HTERT RPE-1 (cell line): ENCODE measurements around the gene RASAL2.

Experiments used
- in situ Hi-C: fragments of 300-500 bp; cut with MboI; formaldehyde crosslinking; loops from 4 replicates; pipeline ENCODE4 v1.14.3; 2020; ENCODE audit warnings: low sequenced_read_pairs

Gene RASAL2

DNA sequence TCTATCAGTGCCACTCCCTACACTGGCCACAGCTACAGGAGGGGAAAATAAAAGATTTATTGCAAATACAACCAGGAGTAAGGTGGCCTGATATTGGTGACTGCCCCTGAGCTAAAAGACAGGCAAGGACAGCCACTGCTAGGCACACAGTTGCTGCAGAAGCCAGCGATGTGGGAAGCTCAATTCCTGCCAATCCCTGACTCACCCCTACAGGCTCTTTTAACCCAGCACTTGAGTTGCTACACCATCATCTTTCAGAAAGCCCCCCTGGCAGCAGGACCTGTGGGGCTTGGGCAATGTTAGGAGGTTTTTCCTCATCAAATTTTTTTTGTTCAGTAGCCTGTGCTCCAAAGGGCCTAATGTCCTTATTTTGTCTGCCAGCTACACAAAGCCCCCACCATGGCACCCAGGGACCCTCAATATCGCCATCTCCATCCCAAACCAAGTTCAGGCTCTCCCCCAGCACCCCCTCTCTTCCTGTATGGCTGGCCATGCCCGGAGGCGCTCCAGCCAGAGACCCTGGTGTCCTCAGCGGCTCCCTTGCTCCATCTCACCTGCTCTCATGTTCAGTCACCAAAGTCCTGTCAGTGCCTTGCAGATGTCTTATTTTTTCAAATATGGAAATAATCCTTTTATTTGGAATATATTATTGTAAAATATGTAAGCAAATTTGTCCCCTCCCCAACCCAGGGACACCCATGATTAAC is 389.5 kb downstream of the RASAL2 start:
- in situ Hi-C loops: no loop called here

DNA sequence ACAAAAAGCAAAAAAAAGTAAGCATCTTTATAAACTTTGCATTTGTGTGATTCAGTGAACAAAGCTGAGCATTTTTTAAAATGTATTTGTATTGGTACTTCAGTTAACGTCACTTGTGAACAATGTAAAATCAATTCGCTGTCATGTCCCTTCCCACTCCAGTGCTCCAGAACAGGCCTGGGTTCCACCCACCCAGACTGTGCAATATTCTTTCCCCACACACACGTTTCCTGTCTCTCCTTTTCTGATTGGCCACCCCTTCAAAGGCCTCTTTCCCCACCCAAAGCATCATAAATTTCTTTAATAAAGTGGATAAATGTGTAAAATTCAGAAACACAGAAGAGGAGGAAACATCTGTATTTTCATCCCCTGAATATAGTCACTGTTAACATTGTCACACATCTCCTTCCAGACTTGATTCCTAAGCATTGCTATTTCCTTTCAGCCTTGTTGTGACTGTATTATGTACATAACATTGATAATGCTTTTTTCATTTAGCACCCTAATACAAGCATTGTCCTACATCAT is 390.9 kb downstream of the RASAL2 start:
- in situ Hi-C loops: no loop called here

DNA sequence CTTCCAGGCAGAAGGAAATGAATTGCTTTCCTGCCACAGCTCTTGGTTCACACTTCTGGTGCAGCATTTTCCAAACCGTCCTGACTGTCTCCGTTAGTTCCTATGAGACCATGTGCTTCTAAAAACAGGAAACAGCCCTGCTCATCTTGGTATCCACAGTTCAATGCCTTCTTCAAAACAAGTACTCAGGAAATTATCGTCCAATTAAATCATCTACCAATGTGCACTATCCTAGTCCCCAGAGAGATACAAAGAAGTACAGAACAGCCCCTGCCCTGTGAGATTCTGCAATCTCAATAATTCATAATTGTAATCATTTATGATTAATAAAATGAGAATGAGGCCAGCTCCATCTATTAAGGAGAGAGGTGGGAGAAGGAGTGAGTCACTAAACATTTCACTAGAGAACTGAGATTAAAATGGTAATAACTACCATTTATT is 391.7 kb downstream of the RASAL2 start:
- in situ Hi-C loops: no loop called here

DNA sequence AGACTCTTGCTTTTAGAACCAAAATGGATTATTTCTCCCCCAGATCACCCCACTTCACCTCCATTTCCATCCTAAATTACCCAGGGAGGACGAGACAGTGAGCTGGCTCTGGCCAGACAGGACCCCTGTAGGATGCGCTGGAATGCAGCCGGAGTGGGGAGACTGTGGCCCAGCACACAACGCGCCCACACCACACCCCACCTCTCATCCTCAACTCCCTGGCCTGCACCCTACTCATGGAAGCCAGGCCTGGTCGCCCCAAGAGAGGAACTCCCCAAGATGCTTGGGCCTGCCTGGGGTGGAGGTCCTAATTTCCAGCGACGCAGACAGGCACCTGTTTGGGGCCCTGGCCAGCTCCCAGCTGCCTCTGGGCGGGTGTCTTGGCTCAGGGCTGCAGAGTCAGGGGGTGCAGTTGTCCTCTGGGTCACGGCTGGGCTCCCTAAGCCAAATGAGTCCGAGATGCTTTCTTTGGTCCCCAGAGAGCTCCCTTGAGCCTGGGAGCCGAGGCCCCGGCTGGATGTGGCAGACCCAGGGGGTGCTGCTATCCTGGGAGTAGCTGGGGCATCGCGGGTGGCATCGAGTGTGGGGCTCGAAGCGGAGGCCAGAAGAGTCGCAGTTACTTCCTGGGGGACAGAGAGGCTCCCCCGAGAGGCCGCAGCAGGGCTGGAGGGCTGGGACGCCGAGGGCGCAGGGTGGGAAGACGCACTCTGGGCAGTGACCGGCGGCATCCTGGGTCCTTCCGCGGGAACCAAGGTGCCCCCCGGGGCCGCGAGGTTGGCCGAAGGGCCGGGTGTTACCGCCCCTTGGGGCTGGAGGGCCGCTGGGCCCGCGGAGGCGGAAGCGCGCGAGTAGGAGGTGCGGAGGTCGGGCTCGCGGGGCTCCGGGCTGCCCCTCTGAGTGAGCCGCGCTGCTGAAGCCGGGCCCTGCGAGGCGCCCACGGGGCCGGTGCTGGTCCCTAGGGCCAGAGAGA is 392.5 kb downstream of the RASAL2 start:
- in situ Hi-C loops: no loop called here

DNA sequence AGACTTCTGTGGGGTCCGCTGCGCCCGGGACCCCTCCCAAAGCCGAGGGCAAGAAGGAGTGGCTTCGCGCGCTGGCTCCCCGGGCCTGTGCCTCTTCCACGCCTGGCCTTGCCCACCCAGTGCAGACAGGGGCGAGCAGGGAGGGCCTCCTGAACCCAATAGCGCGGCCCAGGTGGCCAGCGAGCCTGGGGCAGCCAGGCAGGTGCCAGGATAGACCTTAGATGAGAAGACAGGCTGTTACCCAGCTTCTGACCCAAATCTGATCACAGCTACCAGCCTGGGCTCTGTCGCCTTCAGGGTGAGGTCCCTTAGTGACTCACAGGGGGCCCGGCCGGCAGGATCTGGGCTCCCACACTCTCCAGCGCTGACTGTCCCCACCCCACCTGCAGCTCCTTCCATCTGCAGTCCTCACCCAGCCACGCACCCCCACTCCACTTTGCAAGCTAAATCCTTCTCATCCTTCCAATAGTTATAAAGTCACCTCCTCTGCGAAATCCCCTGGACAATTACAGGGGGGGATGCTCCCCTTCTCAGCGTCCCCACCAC is 393.2 kb downstream of the RASAL2 start:
- in situ Hi-C loops: no loop called here

DNA sequence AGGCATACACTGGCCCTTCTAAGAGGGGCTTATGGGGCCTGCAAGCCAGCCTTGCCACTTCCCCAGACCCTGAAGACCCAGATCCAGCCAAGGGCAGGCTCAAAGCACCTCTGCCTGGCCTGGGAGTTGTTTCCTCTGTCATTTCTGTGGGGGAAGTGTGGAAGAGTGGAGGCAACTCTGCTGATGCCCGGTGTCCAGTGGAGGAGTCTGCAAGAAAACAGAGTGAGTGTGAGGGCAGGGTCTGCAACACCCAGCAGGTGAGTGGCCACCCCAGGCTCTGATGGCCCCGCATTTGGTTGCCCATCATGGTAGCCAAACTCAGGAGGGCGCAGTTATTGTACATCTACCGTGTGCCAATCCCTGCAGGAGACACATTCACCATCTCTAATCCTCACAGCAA is 394.5 kb downstream of the RASAL2 start:
- in situ Hi-C loops: no loop called here

DNA sequence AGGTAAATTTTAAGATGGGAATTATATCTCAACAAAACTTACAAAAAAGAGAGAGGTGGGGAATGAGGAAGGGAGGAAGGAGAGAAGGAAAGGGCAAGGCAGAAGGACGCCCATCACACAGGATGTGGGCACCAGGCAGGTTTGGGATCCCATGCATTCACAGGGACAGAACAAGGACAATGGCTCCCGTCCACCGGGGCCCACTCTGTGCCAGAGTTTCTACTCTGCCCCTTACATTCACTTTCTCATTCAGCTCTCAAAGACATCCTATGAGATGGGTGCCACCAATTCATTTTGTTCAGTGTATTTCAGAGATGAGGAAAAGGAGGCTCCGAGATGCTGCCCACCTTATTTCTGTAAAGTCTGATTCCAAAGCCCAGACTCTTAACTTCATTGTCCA is 395.5 kb downstream of the RASAL2 start:
- in situ Hi-C loops: no loop called here

DNA sequence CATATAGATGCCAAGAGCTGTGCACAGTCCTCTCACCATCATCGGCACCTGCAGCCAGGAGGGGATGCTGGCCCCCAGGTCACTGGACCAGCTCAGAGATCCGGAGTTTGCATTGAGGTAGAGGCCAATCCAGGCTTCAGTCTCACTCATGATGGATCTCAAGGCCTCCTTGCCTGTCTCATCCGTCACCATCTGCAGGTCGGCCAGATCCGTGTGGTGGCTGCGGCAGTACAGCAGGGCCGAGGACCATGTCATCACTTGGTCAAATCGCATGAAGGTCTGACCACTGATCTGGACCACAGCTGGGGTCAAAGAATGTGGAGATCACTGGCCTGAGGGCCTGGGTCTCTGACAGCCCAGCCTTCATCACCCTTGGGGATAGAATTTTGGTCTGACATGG is 396.2 kb downstream of the RASAL2 start:
- in situ Hi-C loops: no loop called here

DNA sequence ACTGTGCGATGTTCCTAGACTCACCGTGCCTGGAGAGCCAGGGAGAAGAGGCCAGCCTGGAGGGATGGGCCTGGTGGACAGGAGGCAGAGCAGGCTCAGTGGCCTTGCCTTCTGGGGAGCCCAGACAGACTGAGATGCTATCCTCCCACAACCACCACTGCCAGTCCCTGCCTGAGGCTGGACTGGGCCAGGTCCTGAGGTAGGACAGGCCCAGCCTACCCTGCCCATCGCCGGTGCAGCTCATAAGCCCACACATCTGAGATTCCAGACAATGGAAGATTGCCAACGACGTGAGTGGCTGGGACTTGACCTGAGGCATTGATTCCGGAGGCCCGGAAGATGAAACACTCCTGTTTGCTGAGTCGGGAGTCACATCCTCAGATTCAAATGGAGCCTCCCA is 397.1 kb downstream of the RASAL2 start:
- in situ Hi-C loops: no loop called here

DNA sequence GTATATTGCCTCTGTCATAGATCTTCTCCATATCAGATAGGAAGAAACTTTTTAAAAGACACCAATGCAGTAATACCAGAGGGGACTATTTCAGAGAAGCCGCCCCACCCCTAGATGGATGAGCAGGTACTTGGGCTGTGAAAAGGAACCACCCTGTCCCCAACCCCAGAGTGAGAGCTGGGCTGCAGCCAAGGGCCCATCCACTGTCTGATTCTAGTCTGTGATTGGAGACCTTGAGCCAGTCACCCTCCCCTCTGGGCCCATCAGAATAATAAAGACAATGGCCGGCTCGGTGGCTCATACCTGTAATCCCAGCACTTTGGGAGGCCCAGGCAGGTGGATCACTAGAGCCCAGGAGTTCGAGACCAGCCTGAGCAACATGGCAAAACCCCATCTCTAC is 397.8 kb downstream of the RASAL2 start:
- in situ Hi-C loops: no loop called here

DNA sequence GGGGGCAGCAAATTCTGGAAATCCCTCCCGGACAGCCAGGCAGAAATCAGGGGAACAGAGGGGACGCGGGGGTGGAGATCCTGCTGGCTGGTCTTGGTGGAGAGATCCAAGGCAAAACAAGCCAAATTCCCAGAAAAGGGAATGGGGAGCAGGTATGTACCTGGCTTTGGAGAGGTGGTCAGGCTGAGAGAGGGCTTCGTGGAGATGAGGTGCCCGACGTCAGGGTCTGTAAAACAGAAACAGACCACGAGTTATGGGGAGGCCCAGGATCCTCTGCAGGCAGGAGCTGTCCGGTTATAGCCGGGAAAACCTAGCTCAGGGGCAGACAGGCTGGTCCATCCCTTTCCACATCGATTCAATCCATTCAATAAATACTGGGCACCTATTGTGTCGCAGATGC is 398.4 kb downstream of the RASAL2 start:
- in situ Hi-C loops: no loop called here

DNA sequence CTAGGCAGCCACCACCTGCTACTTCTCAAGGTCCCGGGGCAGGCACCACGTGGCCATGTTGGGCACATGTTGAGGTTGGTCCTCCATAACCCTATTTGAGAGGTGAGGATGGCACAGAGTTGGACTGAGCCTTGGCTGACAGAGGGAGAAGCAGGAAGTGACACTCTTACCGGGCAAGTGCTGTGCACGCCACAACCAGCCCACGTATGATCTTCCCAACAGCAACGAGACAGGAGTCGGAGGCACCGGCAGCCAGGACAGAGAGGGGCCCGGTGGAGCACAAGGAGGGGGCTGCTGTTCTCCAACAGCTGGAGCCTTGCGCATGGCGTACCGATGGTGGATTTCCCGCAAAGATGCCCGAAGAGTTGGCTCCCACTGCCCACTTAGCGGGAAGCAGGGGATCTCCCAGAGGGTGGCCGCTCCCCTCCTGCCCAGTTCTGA is 399.4 kb downstream of the RASAL2 start:
- in situ Hi-C loops: no loop called here

DNA sequence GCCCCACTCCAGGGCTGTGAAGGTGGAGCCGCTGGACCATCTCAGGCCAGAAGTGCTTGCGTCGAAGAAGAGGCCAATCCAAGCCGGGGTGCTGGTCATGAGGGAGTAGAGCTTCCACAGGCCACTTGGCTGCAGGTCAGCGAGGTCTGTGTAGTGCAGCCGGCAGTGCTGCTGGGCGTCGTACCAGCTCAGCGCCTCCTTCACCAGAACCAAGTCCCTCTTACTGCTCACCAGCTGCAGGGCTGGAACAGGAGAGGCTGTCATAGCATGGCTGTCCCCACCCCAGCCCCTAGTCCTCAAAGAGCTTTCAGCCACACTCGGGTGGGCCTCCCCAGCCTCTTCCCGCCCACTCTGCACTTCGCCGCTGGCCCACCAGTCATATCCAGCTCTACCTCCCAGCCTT is 400.7 kb downstream of the RASAL2 start:
- in situ Hi-C loops: no loop called here

DNA sequence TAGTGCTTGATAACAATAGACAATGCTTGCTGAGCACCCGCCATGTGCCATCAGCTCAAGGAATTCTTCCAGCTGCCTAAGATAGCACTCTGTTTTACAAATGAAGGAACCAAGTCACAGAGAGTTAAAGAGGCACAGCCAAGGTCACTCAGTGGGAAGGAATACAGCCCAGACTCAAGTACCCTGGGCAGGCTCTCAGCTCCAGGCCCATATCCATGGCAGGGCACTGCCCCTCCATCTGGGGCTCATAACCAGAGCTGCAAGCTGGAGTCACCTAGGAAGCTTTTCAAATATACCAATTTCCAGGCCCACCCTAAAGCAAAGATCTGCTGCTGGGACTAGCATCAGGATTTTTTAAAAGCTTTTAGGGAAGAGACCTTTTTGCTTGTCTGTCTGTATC is 401.3 kb downstream of the RASAL2 start:
- in situ Hi-C loops: no loop called here

DNA sequence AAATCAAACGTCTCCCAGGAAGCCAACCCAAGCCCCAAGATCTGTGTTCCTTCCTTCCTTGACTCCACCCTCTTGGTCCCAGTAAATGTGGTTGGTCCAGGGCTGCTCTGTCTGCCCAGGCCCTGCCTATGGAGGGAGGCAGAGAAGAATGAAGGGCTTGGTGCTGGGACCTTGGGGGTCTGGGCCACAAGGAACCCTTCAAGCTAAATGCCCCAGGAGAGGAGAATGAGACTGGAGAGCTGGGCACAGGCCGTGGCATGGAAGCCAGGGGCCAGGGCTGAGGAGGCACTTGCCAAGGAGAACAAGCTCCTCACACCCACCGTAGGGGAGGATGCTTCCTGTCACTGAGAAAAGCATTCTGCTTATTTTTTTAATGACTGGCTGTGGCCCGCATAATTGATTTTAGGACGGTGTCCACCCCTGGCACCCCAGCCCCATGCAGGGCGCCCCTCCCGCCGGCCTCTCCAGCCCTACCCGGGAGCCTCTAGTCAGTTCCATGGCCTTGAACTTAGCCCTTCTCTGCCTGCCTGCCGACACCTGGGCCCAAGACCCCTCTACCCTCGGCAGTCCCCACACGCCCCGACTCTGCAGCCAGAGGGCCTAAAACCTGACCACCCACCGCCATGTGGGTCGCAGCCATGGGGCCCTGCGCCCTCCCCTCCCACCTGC is 402.0 kb downstream of the RASAL2 start:
- in situ Hi-C loops: no loop called here

DNA sequence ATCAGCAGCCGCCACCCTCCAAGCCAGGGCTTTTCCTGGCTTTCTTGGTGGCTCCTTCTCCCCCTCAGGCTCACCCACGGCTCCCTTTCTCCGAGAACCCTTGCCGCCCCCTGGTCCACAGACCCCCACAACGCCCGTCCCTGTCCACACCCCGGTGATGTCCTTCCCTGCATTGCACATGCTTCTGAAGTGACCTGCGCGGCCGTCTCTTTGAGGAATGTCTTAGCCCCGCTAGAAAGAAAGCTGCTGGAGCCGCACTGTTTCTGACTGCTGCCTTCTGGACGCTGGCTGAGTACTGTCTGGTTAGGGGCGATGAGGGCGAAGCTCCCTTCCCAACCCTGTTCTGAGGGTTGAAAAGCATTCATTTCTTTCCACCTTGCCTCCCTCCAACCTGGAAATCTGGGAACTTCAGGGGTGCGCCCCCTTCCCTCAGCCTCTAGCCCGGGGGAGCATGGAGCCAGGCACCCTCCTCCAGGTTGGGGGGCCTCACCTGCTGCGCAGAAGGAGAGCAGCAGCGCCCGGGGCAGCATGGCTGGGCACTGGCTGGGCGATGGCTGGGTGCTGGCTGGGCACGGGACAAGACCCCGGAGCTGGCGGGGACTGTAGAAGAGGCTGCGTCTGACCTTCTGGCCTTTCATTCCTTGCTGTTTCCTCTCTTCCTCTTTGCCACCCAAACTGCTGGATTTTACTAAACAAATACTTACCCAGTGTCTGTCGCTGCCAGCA is 402.7 kb downstream of the RASAL2 start, which contains the start of gene CLEC20A:
TSS of gene CLEC20A (minus strand) at position 555 of the 726 bp plus-strand sequence. CDS start at position 530, 25 bp downstream.
- in situ Hi-C loops: no loop called here

DNA sequence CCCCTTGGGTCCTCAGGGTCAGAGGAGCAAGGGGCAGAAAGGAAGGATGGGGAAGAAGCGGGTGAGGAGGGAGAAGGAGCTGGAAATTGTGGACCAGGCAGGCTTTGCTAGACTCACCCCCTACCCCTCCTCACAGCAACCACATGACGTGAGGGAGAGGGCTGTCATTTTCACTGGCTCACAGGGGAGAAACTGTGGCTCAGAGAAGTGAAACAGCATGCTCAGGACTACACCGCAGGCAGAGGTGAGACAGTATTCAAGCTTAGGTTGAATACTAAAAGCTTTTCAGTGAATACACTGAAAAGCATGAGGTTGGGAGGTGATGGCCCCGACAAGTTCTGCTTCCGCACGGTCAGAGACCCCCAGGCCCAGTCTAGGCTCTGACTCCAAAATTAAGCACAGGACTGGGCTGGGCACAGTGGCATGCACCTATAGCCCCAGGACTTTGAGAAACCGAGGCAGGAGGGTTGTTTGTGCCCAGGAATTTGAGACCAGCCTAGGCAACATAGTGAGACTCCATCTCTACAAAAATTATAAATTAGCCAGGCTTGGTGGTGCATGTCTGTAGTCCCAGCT is 404.1 kb downstream of the RASAL2 start:
- in situ Hi-C loops: no loop called here

DNA sequence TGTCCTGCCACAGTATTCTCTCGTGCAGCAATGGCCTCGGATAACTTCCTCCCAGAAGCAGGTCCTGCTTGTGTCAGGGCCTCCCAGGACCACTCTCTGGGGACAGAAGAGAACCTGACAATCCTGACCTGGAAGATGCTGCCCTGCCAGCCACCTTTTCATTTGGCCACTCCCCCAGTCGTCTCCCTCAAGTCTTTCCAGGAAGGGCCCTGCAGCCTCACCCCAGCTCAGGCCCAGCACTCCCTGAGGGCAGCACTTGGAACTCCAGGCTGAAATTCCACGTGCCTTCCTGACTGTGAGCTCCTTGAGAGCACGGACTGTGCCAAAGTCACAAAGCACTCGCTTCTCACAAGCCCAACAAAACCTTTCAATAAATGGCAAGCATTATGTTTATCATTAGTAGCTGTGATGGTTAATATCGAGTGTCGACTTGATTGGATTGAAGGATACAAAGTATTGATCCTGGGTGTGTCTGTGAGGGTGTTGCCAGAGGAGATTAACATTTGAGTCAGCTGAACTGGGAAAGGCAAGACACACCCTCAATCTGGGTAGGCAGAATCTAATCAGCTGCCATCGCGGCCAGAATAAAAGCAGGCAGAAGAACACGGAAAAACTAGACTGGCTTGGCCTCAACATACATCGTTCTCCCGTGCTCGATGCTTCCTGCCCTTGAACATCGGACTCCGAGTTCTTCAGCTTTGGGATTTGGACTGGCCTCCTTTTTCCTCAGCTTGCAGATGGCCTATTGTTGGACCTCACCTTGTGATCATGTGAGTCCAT is 405.2 kb downstream of the RASAL2 start:
- in situ Hi-C loops: no loop called here
